K562 (cell line): Measurements from ENCODE around the gene EVI5.

Source experiments
- EP300 ChIP-seq: IDR thresholded peaks from 2 replicates; pipeline ENCODE4 v1.6.1; 2012; ENCODE audit warnings: low read length, improper control_type of control experiment
- MEF2A ChIP-seq: IDR thresholded peaks from 2 replicates; pipeline ENCODE4 v1.6.1; 2011; ENCODE audit warnings: low read depth, mild to moderate bottlenecking, low read length, moderate library complexity; ENCODE audit not compliant: control insufficient read depth
- POLR2AphosphoS5 ChIP-seq: IDR thresholded peaks from 2 replicates; pipeline ENCODE4 v1.6.1; 2011; ENCODE audit warnings: mild to moderate bottlenecking, low read depth, low read length, moderate library complexity; ENCODE audit not compliant: control insufficient read depth, insufficient read depth

- TF ChIP-seq MEF2A (no peak), POLR2AphosphoS5 (no peak), EP300 (no peak; the same call in 1 of the 2 replicates)
These were observed 131.1 kb downstream of the EVI5 start for GRCh38 chr1:92653605-92654381.
